CD4-positive, alpha-beta T cell treated with Interleukin-21 for 1 hour (primary cell): ENCODE results near the gene MUC21.
"Not testable (repeated sequence)": the region's sequence is repeated elsewhere in the genome, so short reads cannot be mapped to it uniquely, and the experiment has no call there.

Source experiments
- DNase-seq: peaks from one replicate; pipeline ENCODE4 v3.0.0-alpha.2; 2020

MUC21 gene

GRCh38 chr6:30970946-30971345 is 12.6 kb upstream of the MUC21 start:
- no peak for DNase-seq

- DNase-seq = no peak
Observed at GRCh38 chr6:30972816-30973215, 10.7 kb upstream of the MUC21 start.

GRCh38 chr6:30974490-30975252 is 8.8 kb upstream of the MUC21 start:
- no peak for DNase-seq

- DNase-seq = no peak
Observed at GRCh38 chr6:30979141-30979540, 4.4 kb upstream of the MUC21 start.

GRCh38 chr6:30979690-30980089 is 3.8 kb upstream of the MUC21 start:
- no peak for DNase-seq

GRCh38 chr6:30981942-30982772 is 1.4 kb upstream of the MUC21 start:
- no peak for DNase-seq

GRCh38 chr6:30985490-30985889 is 2.0 kb downstream of the MUC21 start:
- DNase-seq = no peak

GRCh38 chr6:30987304-30987703 is 3.8 kb downstream of the MUC21 start:
- DNase-seq = no peak

GRCh38 chr6:30988209-30988825 is 4.8 kb downstream of the MUC21 start:
- no peak for DNase-seq

- peak; percentile 24 for DNase-seq
Observed at GRCh38 chr6:30990422-30991086, 7.0 kb downstream of the MUC21 start.

GRCh38 chr6:30991891-30992290 is 8.4 kb downstream of the MUC21 start:
- DNase-seq = no peak

- DNase-seq = no peak
Observed at GRCh38 chr6:30997301-30997700, 13.8 kb downstream of the MUC21 start.

- DNase-seq = no peak
Observed at GRCh38 chr6:30998785-30999184, 15.3 kb downstream of the MUC21 start.

GRCh38 chr6:31000067-31000860 is 16.7 kb downstream of the MUC21 start:
- not testable (repeated sequence) for DNase-seq

GRCh38 chr6:31001281-31001888 is 17.9 kb downstream of the MUC21 start:
- no peak for DNase-seq

GRCh38 chr6:31002471-31002870 is 19.0 kb downstream of the MUC21 start:
- DNase-seq = no peak

GRCh38 chr6:31004794-31005193 is 21.3 kb downstream of the MUC21 start:
- no peak for DNase-seq

GRCh38 chr6:31005249-31006020 is 21.9 kb downstream of the MUC21 start:
- DNase-seq = no peak

- no peak for DNase-seq
Observed at GRCh38 chr6:31007694-31008093, 24.2 kb downstream of the MUC21 start.

- no peak for DNase-seq
Observed at GRCh38 chr6:31008165-31008564, 24.6 kb downstream of the MUC21 start.

GRCh38 chr6:31009731-31010130 is 26.2 kb downstream of the MUC21 start:
- DNase-seq = no peak
